Heart left ventricle (tissue), 13 donors: Measurements from ENCODE around the gene ANKRD29.

Experiments used
- POLR2A ChIP-seq, 2 donors: fragments of 450-650 bp; IDR thresholded peaks; one replicate each; pipeline ENCODE4 v1.6.1; 2017; ENCODE audit warnings: antibody characterized with exemption in 2 of 2, mild to moderate bottlenecking in 2 of 2, moderate library complexity in 2 of 2
- TF ChIP-seq, protein P1 (sequence below), 12 donors: fragments of 200-600 bp; sonication (generic) in 4 of 12; IDR thresholded peaks; one replicate each; pipeline versions ENCODE4 v1.5.0 to v1.8.0; 2018 to 2022; ENCODE audit warnings: antibody characterized with exemption in 12 of 12, mild to moderate bottlenecking in 5 of 12
- donor health status: ischemic (EF 13 %, LVEDD 7.1; RV severe dilation, severe dysfunction).
- donor health status: DM: no; HTN: yes; CAD: no.
- donor health status: DM: no; HTN: no; CAD: no.
- donor health status: ischemic (EF 25% LVEDD 6.9; RV normal size, moderate dysfunction).
- donor health status: ischemic (EF 25% LVEDD 5.7; RV mildly dilated, moderate dysfunction).
- donor health status: ischemic (EF 35%, LVEDD 5.7; RV mildly dilated, moderate dysfunction).
- donor health status: nonischemic (EF 11% LVEDD 7.7; RV severe dilation, severe dysfunction).
- donor health status: DM: yes; HTN: yes; CAD: no.
- donor health status: PGD.
- donor health status: ischemic (EF 29% LVEDD 5.4; RV normal size, mild dysfunction).
- donor health status: nonischemic (EF 23%, LVEDD 6.1; RV moderate dilation, normal function).

DNA sequence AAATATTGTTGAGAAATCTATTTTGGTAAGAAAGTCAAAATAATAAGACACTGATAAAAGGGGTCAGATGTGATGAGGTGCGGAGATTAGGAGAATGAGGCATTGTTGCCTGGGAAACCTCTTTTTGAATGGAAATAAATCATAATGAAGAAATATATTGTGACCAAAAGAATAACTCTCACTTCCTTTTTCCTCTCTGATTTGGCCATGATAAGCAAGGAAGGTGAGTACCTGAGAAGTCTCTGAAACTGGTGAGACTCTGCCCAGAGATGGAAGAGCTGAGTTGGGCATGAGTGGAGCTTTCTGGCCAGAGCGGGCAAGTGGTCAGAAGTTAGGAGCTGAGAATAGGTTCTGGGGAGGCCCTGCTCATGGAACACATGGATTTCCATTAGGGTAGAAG, 38.3 kb upstream of the ANKRD29 start:
- TF ChIP-seq, protein P1, sequence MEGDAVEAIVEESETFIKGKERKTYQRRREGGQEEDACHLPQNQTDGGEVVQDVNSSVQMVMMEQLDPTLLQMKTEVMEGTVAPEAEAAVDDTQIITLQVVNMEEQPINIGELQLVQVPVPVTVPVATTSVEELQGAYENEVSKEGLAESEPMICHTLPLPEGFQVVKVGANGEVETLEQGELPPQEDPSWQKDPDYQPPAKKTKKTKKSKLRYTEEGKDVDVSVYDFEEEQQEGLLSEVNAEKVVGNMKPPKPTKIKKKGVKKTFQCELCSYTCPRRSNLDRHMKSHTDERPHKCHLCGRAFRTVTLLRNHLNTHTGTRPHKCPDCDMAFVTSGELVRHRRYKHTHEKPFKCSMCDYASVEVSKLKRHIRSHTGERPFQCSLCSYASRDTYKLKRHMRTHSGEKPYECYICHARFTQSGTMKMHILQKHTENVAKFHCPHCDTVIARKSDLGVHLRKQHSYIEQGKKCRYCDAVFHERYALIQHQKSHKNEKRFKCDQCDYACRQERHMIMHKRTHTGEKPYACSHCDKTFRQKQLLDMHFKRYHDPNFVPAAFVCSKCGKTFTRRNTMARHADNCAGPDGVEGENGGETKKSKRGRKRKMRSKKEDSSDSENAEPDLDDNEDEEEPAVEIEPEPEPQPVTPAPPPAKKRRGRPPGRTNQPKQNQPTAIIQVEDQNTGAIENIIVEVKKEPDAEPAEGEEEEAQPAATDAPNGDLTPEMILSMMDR (IDR thresholded peaks at IDR 0.05): no peak
- no peak for TF ChIP-seq POLR2A (IDR thresholded peaks at IDR 0.05)
